GM23338 (cell line): ENCODE results near the gene BAAT. TPM values are rescaled to one million over a fixed set of nuclear protein-coding genes. Genes with fewer than 3 reads are reported as not detected.

Source experiments
- ATAC-seq: fragments of 200-7000 bp; cut with Tn5 transposase; 3 replicates; pipeline ENCODE4 v1.9.1; 2020
- DNase-seq: peaks from one replicate; pipeline ENCODE4 v3.0.0-alpha.2; 2015; ENCODE audit warnings: low spot score
- H2AFZ ChIP-seq: fragments of 200-600 bp; sonication (generic); 2 replicates; pipeline ENCODE4 v1.8.0; 2016; ENCODE audit warnings: antibody characterized with exemption, mild to moderate bottlenecking, moderate library complexity
- H3F3A ChIP-seq: fragments of 200-600 bp; sonication (generic); replicated peaks from 2 replicates; pipeline ENCODE4 v1.8.0; 2017; ENCODE audit warnings: antibody characterized with exemption, mixed run types, low read depth
- H3K27ac ChIP-seq: fragments of 200-600 bp; sonication (generic); 2 replicates; pipeline ENCODE4 v1.6.1; 2016; ENCODE audit warnings: low read depth
- H3K27me3 ChIP-seq: fragments of 200-600 bp; sonication (generic); 2 replicates; pipeline ENCODE4 v1.8.0; 2016; ENCODE audit warnings: mild to moderate bottlenecking, mixed run types, moderate library complexity; ENCODE audit not compliant: insufficient read depth
- H3K36me3 ChIP-seq: fragments of 200-600 bp; sonication (generic); 2 replicates; pipeline ENCODE4 v1.8.0; 2016; ENCODE audit warnings: mild to moderate bottlenecking; ENCODE audit not compliant: insufficient read depth
- H3K4me1 ChIP-seq: fragments of 200-600 bp; sonication (generic); 2 replicates; pipeline ENCODE4 v1.8.0; 2016; ENCODE audit warnings: mild to moderate bottlenecking, moderate library complexity; ENCODE audit not compliant: insufficient read depth
- H3K4me2 ChIP-seq: fragments of 200-600 bp; sonication (generic); 2 replicates; pipeline ENCODE4 v1.7.1; 2017; ENCODE audit warnings: mixed run types
- H3K4me3 ChIP-seq: fragments of 200-600 bp; sonication (generic); 2 replicates; pipeline ENCODE4 v1.6.1; 2016; ENCODE audit warnings: mixed run types
- H3K79me2 ChIP-seq: fragments of 200-600 bp; sonication (generic); replicated peaks from 2 replicates; pipeline ENCODE4 v1.8.0; 2017; ENCODE audit warnings: mild to moderate bottlenecking; ENCODE audit not compliant: insufficient read depth
- H3K9me2 ChIP-seq: fragments of 200-600 bp; sonication (generic); 2 replicates; pipeline ENCODE4 v1.8.0; 2017; ENCODE audit not compliant: insufficient read depth
- H4K20me1 ChIP-seq: fragments of 200-600 bp; sonication (generic); replicated peaks from 2 replicates; pipeline ENCODE4 v1.8.0; 2017; ENCODE audit warnings: mild to moderate bottlenecking; ENCODE audit not compliant: insufficient read depth
- H3K27ac Mint-ChIP-seq: 2 replicates; pipeline ENCODE4 v1.8.0; 2020; ENCODE audit warnings: inconsistent platforms, mild to moderate bottlenecking, moderate library complexity, mixed read lengths
- H3K27me3 Mint-ChIP-seq: 3 replicates; pipeline ENCODE4 v1.8.0; 2022; ENCODE audit warnings: low read depth, mild to moderate bottlenecking, moderate library complexity, mixed read lengths, inconsistent platforms; ENCODE audit not compliant: insufficient read depth, poor library complexity
- H3K36me3 Mint-ChIP-seq: 3 replicates; pipeline ENCODE4 v1.8.0; 2021; ENCODE audit warnings: low read depth, mild to moderate bottlenecking, inconsistent platforms, moderate library complexity, mixed read lengths
- H3K4me1 Mint-ChIP-seq: 3 replicates; pipeline ENCODE4 v1.8.0; 2020; ENCODE audit warnings: mild to moderate bottlenecking, inconsistent platforms, mixed read lengths
- H3K4me3 Mint-ChIP-seq: 3 replicates; pipeline ENCODE4 v1.8.0; 2021; ENCODE audit warnings: moderate library complexity, mild to moderate bottlenecking, inconsistent platforms, mixed read lengths
- H3K9me3 Mint-ChIP-seq: 3 replicates; pipeline ENCODE4 v1.8.0; 2020; ENCODE audit warnings: moderate library complexity, mild to moderate bottlenecking, inconsistent platforms, mixed read lengths
- CREB1 ChIP-seq: fragments of 250-450 bp; sonication (Bioruptor Pico); IDR thresholded peaks from 2 replicates; pipeline ENCODE4 v1.5.0; 2020; ENCODE audit warnings: low read depth, mild to moderate bottlenecking, moderate library complexity
- POLR2AphosphoS5 ChIP-seq: IDR thresholded peaks from 2 replicates; pipeline ENCODE4 v1.6.1; 2016; ENCODE audit warnings: antibody characterized with exemption, low read depth
- polyA plus RNA-seq: library from polyadenylated mRNA; unstranded; fragments of >200 nt; fragmentation: Nextera tagmentation; extraction: Ambion mirVana; gene quantifications from 2 replicates; pipeline ENCODE4 v1.2.1, GENCODE V29; 2016
- total RNA-seq: library from RNA; depleted of rRNA; stranded (reverse); fragments of >200 nt; shearing (Covaris generic); gene quantifications from 2 replicates; pipeline ENCODE4 v1.2.3, GENCODE V29; 2014
- TF ChIP-seq, protein P1 (sequence below): IDR thresholded peaks from one replicate; pipeline ENCODE4 v1.6.1; 2018; ENCODE audit warnings: antibody characterized with exemption; ENCODE audit not compliant: unreplicated experiment
- TF ChIP-seq, protein P2 (sequence below), 2 experiments: fragments of 200-600 bp in 1 of 2; sonication (generic) in 1 of 2; conservative IDR thresholded peaks; 2 replicates each; pipeline versions ENCODE4 v1.5.1 to v1.6.1; 2016 to 2017; ENCODE audit warnings: antibody characterized with exemption in 2 of 2, low read depth in 2 of 2, mild to moderate bottlenecking in 2 of 2, moderate library complexity in 1 of 2
- TF ChIP-seq, protein P3 (sequence below): IDR thresholded peaks from 2 replicates; pipeline ENCODE4 v1.6.1; 2016; ENCODE audit warnings: antibody characterized with exemption

BAAT gene
- total and polyA plus RNA-seq, 2 experiments from 2014 or later: 0.08 to 0.14 TPM

DNA sequence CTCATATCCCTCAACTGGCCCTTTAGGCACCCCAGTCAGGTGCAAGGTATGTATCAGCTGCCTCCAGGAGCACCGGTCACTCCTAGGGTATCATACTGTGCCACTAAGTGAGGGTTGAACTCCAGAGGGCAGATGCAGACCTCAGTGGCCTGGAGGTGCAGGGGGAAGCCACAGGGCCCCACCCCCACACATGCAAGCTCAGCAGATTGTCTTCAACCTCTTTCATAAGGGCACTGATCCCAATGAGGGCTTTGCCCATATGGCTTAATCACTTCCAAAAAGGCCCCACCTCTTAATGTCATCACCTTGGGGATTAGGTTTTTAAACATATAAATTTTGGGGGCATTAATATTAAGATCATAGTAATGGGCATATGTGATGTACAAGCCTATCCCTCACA is 28.2 kb downstream of the BAAT start (continued):
- no peak for TF ChIP-seq POLR2AphosphoS5

DNA sequence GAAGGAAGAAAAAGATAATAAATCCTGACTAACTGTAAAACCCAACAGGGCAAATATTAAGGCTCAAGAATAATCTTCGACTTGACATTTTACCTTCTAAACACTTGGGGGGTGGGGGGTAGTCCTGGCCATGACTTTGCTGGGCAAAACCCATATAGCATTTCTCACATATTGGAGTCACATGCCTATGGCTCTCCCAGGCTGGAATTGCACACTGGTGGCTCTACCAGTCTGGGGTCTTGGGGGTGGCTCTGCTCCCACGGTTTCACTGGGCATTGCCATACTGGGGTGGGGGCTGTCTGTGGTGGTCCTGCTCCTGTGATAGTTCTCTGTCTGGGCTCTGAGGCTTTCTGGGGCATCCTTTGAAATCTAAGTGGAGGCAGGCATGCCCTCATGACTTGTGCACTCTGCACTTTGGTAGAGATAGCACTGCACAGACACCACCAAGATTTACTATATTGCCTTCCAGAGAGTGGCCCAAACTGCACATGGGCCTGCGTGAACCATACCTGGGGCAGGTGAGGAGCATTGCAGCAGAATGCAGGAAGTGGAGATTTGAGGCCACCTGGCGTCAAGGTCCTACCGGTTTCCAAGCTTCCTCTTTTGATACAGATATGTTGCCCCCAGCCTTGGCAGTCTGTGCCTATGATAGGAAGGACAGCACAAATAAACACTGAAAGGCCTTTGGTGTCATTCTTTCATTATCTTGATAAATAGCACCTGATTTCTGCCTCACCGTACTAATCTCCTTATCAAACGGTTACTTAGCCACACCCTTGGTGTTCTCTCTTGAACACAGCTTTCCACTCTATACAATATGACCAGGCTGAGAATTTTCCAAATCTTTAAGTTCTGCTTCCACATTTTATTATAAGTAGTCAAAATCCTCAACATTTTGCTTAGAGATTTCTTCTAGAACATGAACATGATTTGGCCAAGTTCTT is 29.8 kb downstream of the BAAT start:
- H3K4me1 Mint-ChIP-seq: no peaks in the 10 kb centered on the region
- Histone ChIP-seq H3K79me2 (no peaks in the 10 kb centered on the region), H3K9me2 (peaks cover 10% of the 10 kb centered on the region; the same call in 1 of the 2 replicates), H3K27me3 (no peaks in the 10 kb centered on the region), H3K4me1 (no peaks in the 10 kb centered on the region), H2AFZ (no peak overlapping the region), H3K4me2 (no peak overlapping the region), H3K27ac (no peak overlapping the region), H3K36me3 (no peaks in the 10 kb centered on the region), H3K4me3 (no peak overlapping the region), H3F3A (no peaks in the 10 kb centered on the region), H4K20me1 (no peaks in the 10 kb centered on the region)
- no peaks in the 10 kb centered on the region for H3K36me3 Mint-ChIP-seq
- TF ChIP-seq, protein P1, sequence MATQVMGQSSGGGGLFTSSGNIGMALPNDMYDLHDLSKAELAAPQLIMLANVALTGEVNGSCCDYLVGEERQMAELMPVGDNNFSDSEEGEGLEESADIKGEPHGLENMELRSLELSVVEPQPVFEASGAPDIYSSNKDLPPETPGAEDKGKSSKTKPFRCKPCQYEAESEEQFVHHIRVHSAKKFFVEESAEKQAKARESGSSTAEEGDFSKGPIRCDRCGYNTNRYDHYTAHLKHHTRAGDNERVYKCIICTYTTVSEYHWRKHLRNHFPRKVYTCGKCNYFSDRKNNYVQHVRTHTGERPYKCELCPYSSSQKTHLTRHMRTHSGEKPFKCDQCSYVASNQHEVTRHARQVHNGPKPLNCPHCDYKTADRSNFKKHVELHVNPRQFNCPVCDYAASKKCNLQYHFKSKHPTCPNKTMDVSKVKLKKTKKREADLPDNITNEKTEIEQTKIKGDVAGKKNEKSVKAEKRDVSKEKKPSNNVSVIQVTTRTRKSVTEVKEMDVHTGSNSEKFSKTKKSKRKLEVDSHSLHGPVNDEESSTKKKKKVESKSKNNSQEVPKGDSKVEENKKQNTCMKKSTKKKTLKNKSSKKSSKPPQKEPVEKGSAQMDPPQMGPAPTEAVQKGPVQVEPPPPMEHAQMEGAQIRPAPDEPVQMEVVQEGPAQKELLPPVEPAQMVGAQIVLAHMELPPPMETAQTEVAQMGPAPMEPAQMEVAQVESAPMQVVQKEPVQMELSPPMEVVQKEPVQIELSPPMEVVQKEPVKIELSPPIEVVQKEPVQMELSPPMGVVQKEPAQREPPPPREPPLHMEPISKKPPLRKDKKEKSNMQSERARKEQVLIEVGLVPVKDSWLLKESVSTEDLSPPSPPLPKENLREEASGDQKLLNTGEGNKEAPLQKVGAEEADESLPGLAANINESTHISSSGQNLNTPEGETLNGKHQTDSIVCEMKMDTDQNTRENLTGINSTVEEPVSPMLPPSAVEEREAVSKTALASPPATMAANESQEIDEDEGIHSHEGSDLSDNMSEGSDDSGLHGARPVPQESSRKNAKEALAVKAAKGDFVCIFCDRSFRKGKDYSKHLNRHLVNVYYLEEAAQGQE: no peak
- no peak for TF ChIP-seq CREB1 (CRISPR knock-in tag)
- no peak for DNase-seq
- ATAC-seq: no peak
- peaks cover 3% of the 10 kb centered on the region; the same call in 1 of the 3 replicates for H3K9me3 Mint-ChIP-seq
- no peak overlapping the region for H3K4me3 Mint-ChIP-seq
- peaks cover 4% of the 10 kb centered on the region for H3K27me3 Mint-ChIP-seq
- H3K27ac Mint-ChIP-seq: no peak overlapping the region

DNA sequence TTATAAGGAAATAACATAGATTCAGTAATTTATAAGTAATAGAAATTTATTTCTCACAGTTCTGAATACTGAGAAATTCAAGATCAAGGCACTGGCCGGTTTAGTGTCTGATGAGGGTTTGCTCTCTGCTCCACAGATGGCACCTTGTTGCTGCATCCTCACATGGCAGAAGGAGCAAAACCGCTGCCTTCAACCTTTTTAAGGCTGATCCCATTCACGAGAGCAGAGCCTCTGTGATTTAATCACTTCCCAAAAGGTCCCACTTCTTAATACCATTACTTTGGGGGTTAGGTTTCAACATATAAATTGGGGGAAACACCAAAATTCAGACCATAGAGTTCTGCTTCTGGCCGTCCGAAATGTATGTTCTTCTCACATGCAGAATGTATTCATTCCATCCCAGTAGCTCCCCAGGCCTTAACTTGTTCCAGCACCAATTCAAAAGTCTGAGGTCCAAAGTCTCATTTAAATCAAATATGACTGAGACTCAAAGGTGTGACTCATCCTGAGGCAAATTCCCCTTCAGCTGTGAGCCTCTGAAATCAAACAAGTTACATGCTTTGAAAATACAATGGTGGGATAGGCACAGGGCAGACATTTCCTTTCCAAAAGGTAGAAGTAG is 30.6 kb downstream of the BAAT start:
- Histone ChIP-seq H3K27me3 (no peaks in the 10 kb centered on the region), H3K36me3 (no peaks in the 10 kb centered on the region), H3K27ac (no peak overlapping the region), H3F3A (no peaks in the 10 kb centered on the region), H3K4me3 (no peak overlapping the region), H3K4me2 (no peak overlapping the region), H3K9me2 (peaks cover 10% of the 10 kb centered on the region; the same call in 1 of the 2 replicates), H2AFZ (no peak overlapping the region), H4K20me1 (no peaks in the 10 kb centered on the region), H3K79me2 (no peaks in the 10 kb centered on the region), H3K4me1 (no peaks in the 10 kb centered on the region)
- ATAC-seq (no peak), DNase-seq (no peak)
- no peak overlapping the region for H3K4me3 Mint-ChIP-seq
- H3K27me3 Mint-ChIP-seq: peaks cover 4% of the 10 kb centered on the region
- H3K9me3 Mint-ChIP-seq: peaks cover 3% of the 10 kb centered on the region; the same call in 1 of the 3 replicates
- H3K27ac Mint-ChIP-seq: no peak overlapping the region
- H3K4me1 Mint-ChIP-seq: no peaks in the 10 kb centered on the region
- H3K36me3 Mint-ChIP-seq: no peaks in the 10 kb centered on the region
- TF ChIP-seq, protein P2, sequence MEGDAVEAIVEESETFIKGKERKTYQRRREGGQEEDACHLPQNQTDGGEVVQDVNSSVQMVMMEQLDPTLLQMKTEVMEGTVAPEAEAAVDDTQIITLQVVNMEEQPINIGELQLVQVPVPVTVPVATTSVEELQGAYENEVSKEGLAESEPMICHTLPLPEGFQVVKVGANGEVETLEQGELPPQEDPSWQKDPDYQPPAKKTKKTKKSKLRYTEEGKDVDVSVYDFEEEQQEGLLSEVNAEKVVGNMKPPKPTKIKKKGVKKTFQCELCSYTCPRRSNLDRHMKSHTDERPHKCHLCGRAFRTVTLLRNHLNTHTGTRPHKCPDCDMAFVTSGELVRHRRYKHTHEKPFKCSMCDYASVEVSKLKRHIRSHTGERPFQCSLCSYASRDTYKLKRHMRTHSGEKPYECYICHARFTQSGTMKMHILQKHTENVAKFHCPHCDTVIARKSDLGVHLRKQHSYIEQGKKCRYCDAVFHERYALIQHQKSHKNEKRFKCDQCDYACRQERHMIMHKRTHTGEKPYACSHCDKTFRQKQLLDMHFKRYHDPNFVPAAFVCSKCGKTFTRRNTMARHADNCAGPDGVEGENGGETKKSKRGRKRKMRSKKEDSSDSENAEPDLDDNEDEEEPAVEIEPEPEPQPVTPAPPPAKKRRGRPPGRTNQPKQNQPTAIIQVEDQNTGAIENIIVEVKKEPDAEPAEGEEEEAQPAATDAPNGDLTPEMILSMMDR (conservative IDR thresholded peaks at IDR 0.05; ENCODE audit: low read depth in 2 of 2): no peak
- TF ChIP-seq, protein P3, sequence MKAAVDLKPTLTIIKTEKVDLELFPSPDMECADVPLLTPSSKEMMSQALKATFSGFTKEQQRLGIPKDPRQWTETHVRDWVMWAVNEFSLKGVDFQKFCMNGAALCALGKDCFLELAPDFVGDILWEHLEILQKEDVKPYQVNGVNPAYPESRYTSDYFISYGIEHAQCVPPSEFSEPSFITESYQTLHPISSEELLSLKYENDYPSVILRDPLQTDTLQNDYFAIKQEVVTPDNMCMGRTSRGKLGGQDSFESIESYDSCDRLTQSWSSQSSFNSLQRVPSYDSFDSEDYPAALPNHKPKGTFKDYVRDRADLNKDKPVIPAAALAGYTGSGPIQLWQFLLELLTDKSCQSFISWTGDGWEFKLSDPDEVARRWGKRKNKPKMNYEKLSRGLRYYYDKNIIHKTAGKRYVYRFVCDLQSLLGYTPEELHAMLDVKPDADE: no peak
